HCT116 (cell line): ENCODE results near the gene HSP90AB1. TPM values are rescaled to one million over a fixed set of nuclear protein-coding genes. Genes with fewer than 3 reads are reported as not detected.

Experiments
- ATAC-seq: fragments of 200-7000 bp; cut with Tn5 transposase; 2 replicates; pipeline ENCODE4 v1.9.1; 2020; ENCODE audit warnings: mild to moderate bottlenecking, moderate library complexity
- BruUV-seq: library from RNA; stranded (reverse); fragments of 400-500 nt; replicated peaks from 2 replicates; lab custom pipeline; 2021; lab: Mats Ljungman, UMichigan
- CTCF ChIA-PET: fragments of 300-600 bp; sonication (Branson Sonifier 250); formaldehyde crosslinking; loops from one replicate; lab custom pipeline; 2021; ENCODE audit warnings: antibody characterized with exemption; lab: Charles Lee
- POLR2A ChIA-PET: fragments of 300-600, 350-600 bp; sonication (Branson Sonifier 250); formaldehyde crosslinking; loops from one replicate; lab custom pipeline; 2021; ENCODE audit warnings: antibody characterized with exemption; lab: Charles Lee
- RAD21 ChIA-PET, 2 experiments: fragments of 300-600 bp; sonication (Branson Sonifier 250); formaldehyde crosslinking; loops; one replicate each; lab custom pipeline; 2023; ENCODE audit warnings: low total read pairs in 2 of 2; ENCODE audit not compliant: uncharacterized antibody in 2 of 2, unreplicated experiment in 2 of 2, low non-redundant PET in 1 of 2; lab: Charles Lee
- DNase-seq: peaks from one replicate; pipeline ENCODE4 v3.0.0-alpha.2; 2010; ENCODE audit warnings: low read depth, low spot score
- H2AFZ ChIP-seq: fragments of 200-600 bp; shearing (Covaris generic), sonication (generic); 2 replicates; pipeline ENCODE4 v1.6.1; 2017; ENCODE audit warnings: low read depth, mixed run types, mixed read lengths, antibody characterized with exemption, low read length; ENCODE audit not compliant: poor library complexity, severe bottlenecking
- H3K27ac ChIP-seq: 2 replicates; pipeline ENCODE4 v1.5.1; 2012; ENCODE audit warnings: low read depth, low read length
- H3K27me3 ChIP-seq: fragments of 200-600 bp; sonication (generic); 2 replicates; pipeline ENCODE4 v1.6.1; 2016; ENCODE audit warnings: mixed run types, low read length, mixed read lengths; ENCODE audit not compliant: insufficient read depth
- H3K36me3 ChIP-seq, 2 experiments: fragments of 200-500 bp in 1 of 2; fragments of 200-600 bp in 1 of 2; sonication (Bioruptor generic) in 1 of 2; sonication (generic) in 1 of 2; 2 replicates each; pipeline versions ENCODE4 v1.5.1 to v1.6.1; 2014 to 2016; ENCODE audit warnings: low read length in 2 of 2, inconsistent platforms in 1 of 2, mixed read lengths in 1 of 2, mixed run types in 1 of 2; ENCODE audit not compliant: insufficient read depth in 2 of 2, control insufficient read depth in 1 of 2
- H3K4me1 ChIP-seq, 2 experiments: fragments of 200-600 bp in 1 of 2; sonication (generic) in 1 of 2; 2 replicates each; pipeline versions ENCODE4 v1.5.1 to v1.6.1; 2012 to 2017; ENCODE audit warnings: low read length in 2 of 2, inconsistent platforms in 1 of 2, mild to moderate bottlenecking in 1 of 2, mixed read lengths in 1 of 2, mixed run types in 1 of 2, moderate library complexity in 1 of 2; ENCODE audit not compliant: insufficient read depth in 2 of 2, control insufficient read depth in 1 of 2
- H3K4me2 ChIP-seq: fragments of 200-600 bp; sonication (generic); 2 replicates; pipeline ENCODE4 v1.6.1; 2017; ENCODE audit warnings: mixed run types, low read length, mixed read lengths
- H3K4me3 ChIP-seq, 2 experiments: fragments of 200-600 bp in 1 of 2; sonication (generic) in 1 of 2; replicated peaks in 1 of 2; 2 replicates each; pipeline ENCODE4 v1.5.1; 2011 to 2016; ENCODE audit warnings: low read length in 2 of 2, control low read depth in 1 of 2, low read depth in 1 of 2, mild to moderate bottlenecking in 1 of 2, mixed read lengths in 1 of 2, mixed run types in 1 of 2
- H3K79me2 ChIP-seq: fragments of 200-600 bp; sonication (generic); 2 replicates; pipeline ENCODE4 v1.6.1; 2017; ENCODE audit warnings: mild to moderate bottlenecking, mixed run types, low read length, moderate library complexity, mixed read lengths; ENCODE audit not compliant: insufficient read depth
- H3K9ac ChIP-seq: fragments of 200-600 bp; sonication (generic); 2 replicates; pipeline ENCODE4 v1.6.1; 2016; ENCODE audit warnings: low read length, mixed read lengths
- H3K9me2 ChIP-seq: fragments of 200-600 bp; sonication (generic), shearing (Covaris generic); 2 replicates; pipeline ENCODE4 v1.6.1; 2017; ENCODE audit warnings: mixed run types, mild to moderate bottlenecking, moderate library complexity; ENCODE audit not compliant: insufficient read depth
- H3K9me3 ChIP-seq, 2 experiments: fragments of 200-500 bp in 1 of 2; fragments of 200-600 bp in 1 of 2; sonication (Bioruptor generic) in 1 of 2; sonication (generic) in 1 of 2; 2 replicates each; pipeline ENCODE4 v1.6.1; 2014 to 2017; ENCODE audit warnings: low read length in 2 of 2, mixed read lengths in 2 of 2, inconsistent platforms in 1 of 2, low read depth in 1 of 2, mild to moderate bottlenecking in 1 of 2, mixed run types in 1 of 2, moderate library complexity in 1 of 2; ENCODE audit not compliant: control insufficient read depth in 1 of 2, insufficient read depth in 1 of 2
- H4K20me1 ChIP-seq: fragments of 200-600 bp; sonication (generic), shearing (Covaris generic); 2 replicates; pipeline ENCODE4 v1.6.1; 2017; ENCODE audit warnings: mixed run types, mild to moderate bottlenecking, moderate library complexity; ENCODE audit not compliant: insufficient read depth
- EZH2 ChIP-seq: fragments of 200-600 bp; sonication (generic); IDR thresholded peaks from 2 replicates; pipeline ENCODE4 v1.6.1; 2017; ENCODE audit warnings: antibody characterized with exemption, mixed run types
- EZH2phosphoT487 ChIP-seq: fragments of 200-600 bp; IDR thresholded peaks from 2 replicates; pipeline ENCODE4 v1.6.1; 2018; ENCODE audit warnings: antibody characterized with exemption, borderline replicate concordance
- ZNF274 ChIP-seq: fragments of 200-500 bp; sonication (Bioruptor generic); IDR thresholded peaks from 2 replicates; pipeline ENCODE4 v1.6.1; 2014; ENCODE audit warnings: mild to moderate bottlenecking, low read depth, low read length, inconsistent platforms
- intact Hi-C: fragments of 100-400 bp; cut with micrococcal nuclease; formaldehyde crosslinking; loops from 2 replicates; pipeline ENCODE4 v1.10.0; 2022
- total RNA-seq: library from RNA; stranded (reverse); gene quantifications from one replicate; pipeline ENCODE4 v1.2.1, GENCODE V29; 2021; ENCODE audit not compliant: unreplicated experiment
- TF ChIP-seq, protein P1 (sequence below): IDR thresholded peaks from 2 replicates; pipeline ENCODE4 v1.6.1; 2012
- TF ChIP-seq, protein P2 (sequence below): IDR thresholded peaks from 2 replicates; pipeline ENCODE4 v1.6.1; 2011; ENCODE audit warnings: mild to moderate bottlenecking, low read length, moderate library complexity; ENCODE audit not compliant: insufficient replicate concordance; ENCODE audit errors: extremely low read depth

Gene HSP90AB1
- total RNA-seq, 1 experiment from 2014 or later: 2,554 TPM

GRCh38 chr6:44297063-44298038 lies 50.5 kb downstream of the HSP90AB1 start:
- ChIA-PET POLR2A (interaction anchor here (1.7 kb wide), 1 partner anchor 16 kb away, joined by 5 read pairs; the partner anchor contains the start of gene AARS2), CTCF (interaction anchor here (2.9 kb wide), 1 partner anchor 8 kb away, joined by 16 read pairs; no protein-coding TSS in a partner anchor), RAD21 (no interaction called here)
- H3K4me2 ChIP-seq: no peak overlapping the region
- BruUV-seq: no TSS peak
- no peak for ATAC-seq
- intact Hi-C loops: no loop called here
- H3K9me2 ChIP-seq: no peaks in the 10 kb centered on the region
- no peaks in the 10 kb centered on the region for H3K9me3 ChIP-seq
- no peak overlapping the region for H3K27ac ChIP-seq
- H3K79me2 ChIP-seq: no peaks in the 10 kb centered on the region
- H3K4me1 ChIP-seq: peaks cover 4 to 9% of the 10 kb centered on the region in 2 experiments; a peak in 3 of 4 replicates
- no peak for DNase-seq
- no peaks in the 10 kb centered on the region for H3K27me3 ChIP-seq
- H4K20me1 ChIP-seq: no peaks in the 10 kb centered on the region
- H3K4me3 ChIP-seq: no peak overlapping the region
- no peak overlapping the region for H2AFZ ChIP-seq
- H3K36me3 ChIP-seq: peaks cover 2 to 15% of the 10 kb centered on the region in 2 experiments; a peak in 3 of 4 replicates
- H3K9ac ChIP-seq: no peak overlapping the region
- TF ChIP-seq, protein P1, sequence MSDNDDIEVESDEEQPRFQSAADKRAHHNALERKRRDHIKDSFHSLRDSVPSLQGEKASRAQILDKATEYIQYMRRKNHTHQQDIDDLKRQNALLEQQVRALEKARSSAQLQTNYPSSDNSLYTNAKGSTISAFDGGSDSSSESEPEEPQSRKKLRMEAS: no peak
- TF ChIP-seq EZH2 (no peak), EZH2phosphoT487 (no peak), ZNF274 (no peak)
- TF ChIP-seq, protein P2, sequence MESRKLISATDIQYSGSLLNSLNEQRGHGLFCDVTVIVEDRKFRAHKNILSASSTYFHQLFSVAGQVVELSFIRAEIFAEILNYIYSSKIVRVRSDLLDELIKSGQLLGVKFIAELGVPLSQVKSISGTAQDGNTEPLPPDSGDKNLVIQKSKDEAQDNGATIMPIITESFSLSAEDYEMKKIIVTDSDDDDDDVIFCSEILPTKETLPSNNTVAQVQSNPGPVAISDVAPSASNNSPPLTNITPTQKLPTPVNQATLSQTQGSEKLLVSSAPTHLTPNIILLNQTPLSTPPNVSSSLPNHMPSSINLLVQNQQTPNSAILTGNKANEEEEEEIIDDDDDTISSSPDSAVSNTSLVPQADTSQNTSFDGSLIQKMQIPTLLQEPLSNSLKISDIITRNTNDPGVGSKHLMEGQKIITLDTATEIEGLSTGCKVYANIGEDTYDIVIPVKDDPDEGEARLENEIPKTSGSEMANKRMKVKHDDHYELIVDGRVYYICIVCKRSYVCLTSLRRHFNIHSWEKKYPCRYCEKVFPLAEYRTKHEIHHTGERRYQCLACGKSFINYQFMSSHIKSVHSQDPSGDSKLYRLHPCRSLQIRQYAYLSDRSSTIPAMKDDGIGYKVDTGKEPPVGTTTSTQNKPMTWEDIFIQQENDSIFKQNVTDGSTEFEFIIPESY: no peak
